ENCODE measurements around the gene SLC25A26.

The SLC25A26 gene

GRCh38 chr3:66404903-66405700 is 184.3 kb downstream of the SLC25A26 start:
- peak overlapping the region; percentile 80 for H3K27ac ChIP-seq (ENCODE audit: low read depth, low read length)
- H3K9ac ChIP-seq (ENCODE audit: low read length) = no peak overlapping the region
- H3K36me3 ChIP-seq (ENCODE audit: control insufficient read depth, insufficient read depth, low read length) = peaks cover 27% of the 10 kb centered on the region
- no peak overlapping the region for H3K4me3 ChIP-seq (ENCODE audit: low read length)
- H3K4me1 ChIP-seq (ENCODE audit: control insufficient read depth, insufficient read depth, low read length) = peaks cover 89% of the 10 kb centered on the region
- H3K27me3 ChIP-seq (ENCODE audit: control insufficient read depth, insufficient read depth, low read length) = no peaks in the 10 kb centered on the region

- peaks cover 29% of the 10 kb centered on the region for H3K36me3 ChIP-seq (ENCODE audit: control insufficient read depth, insufficient read depth, low read length)
- H3K4me1 ChIP-seq (ENCODE audit: control insufficient read depth, insufficient read depth, low read length) = peaks cover 88% of the 10 kb centered on the region
- no peak overlapping the region for H3K4me3 ChIP-seq (ENCODE audit: low read length)
- no peak overlapping the region for H3K9ac ChIP-seq (ENCODE audit: low read length)
- H3K27ac ChIP-seq (ENCODE audit: low read depth, low read length) = peak overlapping the region; percentile 80
- no peaks in the 10 kb centered on the region for H3K27me3 ChIP-seq (ENCODE audit: control insufficient read depth, insufficient read depth, low read length)
These were observed 184.9 kb downstream of the SLC25A26 start for GRCh38 chr3:66405701-66406091.

- Histone ChIP-seq H3K36me3 (ENCODE audit: control insufficient read depth, insufficient read depth, low read length) (peaks cover 29% of the 10 kb centered on the region), H3K9ac (ENCODE audit: low read length) (no peak overlapping the region), H3K4me3 (ENCODE audit: low read length) (no peak overlapping the region), H3K27ac (ENCODE audit: low read depth, low read length) (peak overlapping the region; percentile 80), H3K4me1 (ENCODE audit: control insufficient read depth, insufficient read depth, low read length) (peaks cover 88% of the 10 kb centered on the region), H3K27me3 (ENCODE audit: control insufficient read depth, insufficient read depth, low read length) (no peaks in the 10 kb centered on the region)
These were observed 185.4 kb downstream of the SLC25A26 start for GRCh38 chr3:66406163-66406562.

GRCh38 chr3:66406831-66407610 is 186.2 kb downstream of the SLC25A26 start:
- no peak overlapping the region for H3K9ac ChIP-seq (ENCODE audit: low read length)
- H3K4me1 ChIP-seq (ENCODE audit: control insufficient read depth, insufficient read depth, low read length) = peaks cover 84% of the 10 kb centered on the region
- peak overlapping the region; percentile 80 for H3K27ac ChIP-seq (ENCODE audit: low read depth, low read length)
- H3K4me3 ChIP-seq (ENCODE audit: low read length) = no peak overlapping the region
- no peaks in the 10 kb centered on the region for H3K27me3 ChIP-seq (ENCODE audit: control insufficient read depth, insufficient read depth, low read length)
- H3K36me3 ChIP-seq (ENCODE audit: control insufficient read depth, insufficient read depth, low read length) = peaks cover 33% of the 10 kb centered on the region

GRCh38 chr3:66407611-66408218 is 186.9 kb downstream of the SLC25A26 start:
- H3K9ac ChIP-seq (ENCODE audit: low read length) = no peak overlapping the region
- H3K4me3 ChIP-seq (ENCODE audit: low read length) = no peak overlapping the region
- peaks cover 39% of the 10 kb centered on the region for H3K36me3 ChIP-seq (ENCODE audit: control insufficient read depth, insufficient read depth, low read length)
- H3K4me1 ChIP-seq (ENCODE audit: control insufficient read depth, insufficient read depth, low read length) = peaks cover 79% of the 10 kb centered on the region
- no peaks in the 10 kb centered on the region for H3K27me3 ChIP-seq (ENCODE audit: control insufficient read depth, insufficient read depth, low read length)
- H3K27ac ChIP-seq (ENCODE audit: low read depth, low read length) = peak overlapping the region; percentile 80

- Histone ChIP-seq H3K27me3 (ENCODE audit: control insufficient read depth, insufficient read depth, low read length) (no peaks in the 10 kb centered on the region), H3K9ac (ENCODE audit: low read length) (no peak overlapping the region), H3K36me3 (ENCODE audit: control insufficient read depth, insufficient read depth, low read length) (peaks cover 40% of the 10 kb centered on the region), H3K4me3 (ENCODE audit: low read length) (no peak overlapping the region), H3K27ac (ENCODE audit: low read depth, low read length) (peak overlapping the region; percentile 51), H3K4me1 (ENCODE audit: control insufficient read depth, insufficient read depth, low read length) (peaks cover 71% of the 10 kb centered on the region)
These were observed 189.3 kb downstream of the SLC25A26 start for GRCh38 chr3:66409771-66410754.

- H3K9ac ChIP-seq (ENCODE audit: low read length) = no peak overlapping the region
- H3K4me3 ChIP-seq (ENCODE audit: low read length) = no peak overlapping the region
- H3K27me3 ChIP-seq (ENCODE audit: control insufficient read depth, insufficient read depth, low read length) = no peaks in the 10 kb centered on the region
- peak overlapping the region; percentile 66 for H3K27ac ChIP-seq (ENCODE audit: low read depth, low read length)
- peaks cover 69% of the 10 kb centered on the region for H3K4me1 ChIP-seq (ENCODE audit: control insufficient read depth, insufficient read depth, low read length)
- H3K36me3 ChIP-seq (ENCODE audit: control insufficient read depth, insufficient read depth, low read length) = peaks cover 35% of the 10 kb centered on the region
These were observed 190.2 kb downstream of the SLC25A26 start for GRCh38 chr3:66410976-66411375.

GRCh38 chr3:66411474-66411873 is 190.7 kb downstream of the SLC25A26 start:
- Histone ChIP-seq H3K4me3 (ENCODE audit: low read length) (no peak overlapping the region), H3K4me1 (ENCODE audit: control insufficient read depth, insufficient read depth, low read length) (peaks cover 69% of the 10 kb centered on the region), H3K27me3 (ENCODE audit: control insufficient read depth, insufficient read depth, low read length) (no peaks in the 10 kb centered on the region), H3K36me3 (ENCODE audit: control insufficient read depth, insufficient read depth, low read length) (peaks cover 31% of the 10 kb centered on the region), H3K27ac (ENCODE audit: low read depth, low read length) (peak overlapping the region; percentile 66), H3K9ac (ENCODE audit: low read length) (no peak overlapping the region)

GRCh38 chr3:66411961-66412887 is 191.4 kb downstream of the SLC25A26 start:
- Histone ChIP-seq H3K27me3 (ENCODE audit: control insufficient read depth, insufficient read depth, low read length) (no peaks in the 10 kb centered on the region), H3K4me3 (ENCODE audit: low read length) (no peak overlapping the region), H3K4me1 (ENCODE audit: control insufficient read depth, insufficient read depth, low read length) (peaks cover 69% of the 10 kb centered on the region), H3K36me3 (ENCODE audit: control insufficient read depth, insufficient read depth, low read length) (peaks cover 27% of the 10 kb centered on the region), H3K9ac (ENCODE audit: low read length) (no peak overlapping the region), H3K27ac (ENCODE audit: low read depth, low read length) (peak overlapping the region; percentile 72)

GRCh38 chr3:66413151-66413751 is 192.4 kb downstream of the SLC25A26 start:
- Histone ChIP-seq H3K36me3 (ENCODE audit: control insufficient read depth, insufficient read depth, low read length) (peaks cover 27% of the 10 kb centered on the region), H3K4me1 (ENCODE audit: control insufficient read depth, insufficient read depth, low read length) (peaks cover 65% of the 10 kb centered on the region), H3K9ac (ENCODE audit: low read length) (no peak overlapping the region), H3K4me3 (ENCODE audit: low read length) (no peak overlapping the region), H3K27ac (ENCODE audit: low read depth, low read length) (peak overlapping the region; percentile 72), H3K27me3 (ENCODE audit: control insufficient read depth, insufficient read depth, low read length) (no peaks in the 10 kb centered on the region)
